ENCODE data around the gene NDUFAF2. TPM values are rescaled to one million over a fixed set of nuclear protein-coding genes. Genes with fewer than 3 reads are reported as not detected.

Gene NDUFAF2
- total and polyA plus RNA-seq, 10 of the 15 experiments (the other 5 are each of a cell fraction or from before 2014, with no cell fraction given): 22.4 to 121 (median 65.3) TPM

DNA sequence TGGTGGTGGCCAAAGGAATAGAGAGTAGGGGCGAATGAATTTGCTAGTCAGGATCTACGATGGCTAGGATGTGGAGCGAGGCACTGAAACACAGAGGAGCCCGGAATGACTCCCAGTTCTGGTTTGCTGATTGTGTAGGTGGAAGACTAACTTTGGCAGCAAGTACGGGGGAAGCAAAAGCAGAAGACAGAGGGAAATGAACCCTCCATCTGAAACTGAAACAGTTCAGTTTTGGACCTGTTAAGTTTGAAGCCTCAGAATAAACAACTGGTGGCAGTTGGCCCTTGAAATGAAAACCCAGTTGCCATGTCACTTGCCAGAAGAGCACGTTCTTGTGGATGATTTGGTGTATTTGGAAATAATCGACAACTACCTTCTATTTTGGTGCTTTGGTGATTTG is 232.7 kb downstream of the NDUFAF2 start (continued):
- TF ChIP-seq, protein P1, sequence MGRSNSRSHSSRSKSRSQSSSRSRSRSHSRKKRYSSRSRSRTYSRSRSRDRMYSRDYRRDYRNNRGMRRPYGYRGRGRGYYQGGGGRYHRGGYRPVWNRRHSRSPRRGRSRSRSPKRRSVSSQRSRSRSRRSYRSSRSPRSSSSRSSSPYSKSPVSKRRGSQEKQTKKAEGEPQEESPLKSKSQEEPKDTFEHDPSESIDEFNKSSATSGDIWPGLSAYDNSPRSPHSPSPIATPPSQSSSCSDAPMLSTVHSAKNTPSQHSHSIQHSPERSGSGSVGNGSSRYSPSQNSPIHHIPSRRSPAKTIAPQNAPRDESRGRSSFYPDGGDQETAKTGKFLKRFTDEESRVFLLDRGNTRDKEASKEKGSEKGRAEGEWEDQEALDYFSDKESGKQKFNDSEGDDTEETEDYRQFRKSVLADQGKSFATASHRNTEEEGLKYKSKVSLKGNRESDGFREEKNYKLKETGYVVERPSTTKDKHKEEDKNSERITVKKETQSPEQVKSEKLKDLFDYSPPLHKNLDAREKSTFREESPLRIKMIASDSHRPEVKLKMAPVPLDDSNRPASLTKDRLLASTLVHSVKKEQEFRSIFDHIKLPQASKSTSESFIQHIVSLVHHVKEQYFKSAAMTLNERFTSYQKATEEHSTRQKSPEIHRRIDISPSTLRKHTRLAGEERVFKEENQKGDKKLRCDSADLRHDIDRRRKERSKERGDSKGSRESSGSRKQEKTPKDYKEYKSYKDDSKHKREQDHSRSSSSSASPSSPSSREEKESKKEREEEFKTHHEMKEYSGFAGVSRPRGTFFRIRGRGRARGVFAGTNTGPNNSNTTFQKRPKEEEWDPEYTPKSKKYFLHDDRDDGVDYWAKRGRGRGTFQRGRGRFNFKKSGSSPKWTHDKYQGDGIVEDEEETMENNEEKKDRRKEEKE (IDR thresholded peaks at IDR 0.05): no peak
- TF ChIP-seq, protein P2, sequence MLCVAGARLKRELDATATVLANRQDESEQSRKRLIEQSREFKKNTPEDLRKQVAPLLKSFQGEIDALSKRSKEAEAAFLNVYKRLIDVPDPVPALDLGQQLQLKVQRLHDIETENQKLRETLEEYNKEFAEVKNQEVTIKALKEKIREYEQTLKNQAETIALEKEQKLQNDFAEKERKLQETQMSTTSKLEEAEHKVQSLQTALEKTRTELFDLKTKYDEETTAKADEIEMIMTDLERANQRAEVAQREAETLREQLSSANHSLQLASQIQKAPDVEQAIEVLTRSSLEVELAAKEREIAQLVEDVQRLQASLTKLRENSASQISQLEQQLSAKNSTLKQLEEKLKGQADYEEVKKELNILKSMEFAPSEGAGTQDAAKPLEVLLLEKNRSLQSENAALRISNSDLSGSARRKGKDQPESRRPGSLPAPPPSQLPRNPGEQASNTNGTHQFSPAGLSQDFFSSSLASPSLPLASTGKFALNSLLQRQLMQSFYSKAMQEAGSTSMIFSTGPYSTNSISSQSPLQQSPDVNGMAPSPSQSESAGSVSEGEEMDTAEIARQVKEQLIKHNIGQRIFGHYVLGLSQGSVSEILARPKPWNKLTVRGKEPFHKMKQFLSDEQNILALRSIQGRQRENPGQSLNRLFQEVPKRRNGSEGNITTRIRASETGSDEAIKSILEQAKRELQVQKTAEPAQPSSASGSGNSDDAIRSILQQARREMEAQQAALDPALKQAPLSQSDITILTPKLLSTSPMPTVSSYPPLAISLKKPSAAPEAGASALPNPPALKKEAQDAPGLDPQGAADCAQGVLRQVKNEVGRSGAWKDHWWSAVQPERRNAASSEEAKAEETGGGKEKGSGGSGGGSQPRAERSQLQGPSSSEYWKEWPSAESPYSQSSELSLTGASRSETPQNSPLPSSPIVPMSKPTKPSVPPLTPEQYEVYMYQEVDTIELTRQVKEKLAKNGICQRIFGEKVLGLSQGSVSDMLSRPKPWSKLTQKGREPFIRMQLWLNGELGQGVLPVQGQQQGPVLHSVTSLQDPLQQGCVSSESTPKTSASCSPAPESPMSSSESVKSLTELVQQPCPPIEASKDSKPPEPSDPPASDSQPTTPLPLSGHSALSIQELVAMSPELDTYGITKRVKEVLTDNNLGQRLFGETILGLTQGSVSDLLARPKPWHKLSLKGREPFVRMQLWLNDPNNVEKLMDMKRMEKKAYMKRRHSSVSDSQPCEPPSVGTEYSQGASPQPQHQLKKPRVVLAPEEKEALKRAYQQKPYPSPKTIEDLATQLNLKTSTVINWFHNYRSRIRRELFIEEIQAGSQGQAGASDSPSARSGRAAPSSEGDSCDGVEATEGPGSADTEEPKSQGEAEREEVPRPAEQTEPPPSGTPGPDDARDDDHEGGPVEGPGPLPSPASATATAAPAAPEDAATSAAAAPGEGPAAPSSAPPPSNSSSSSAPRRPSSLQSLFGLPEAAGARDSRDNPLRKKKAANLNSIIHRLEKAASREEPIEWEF (IDR thresholded peaks at IDR 0.05; ENCODE audit: insufficient replicate concordance, low read depth, low read length): no peak
- TF ChIP-seq CHD1 (IDR thresholded peaks at IDR 0.05; ENCODE audit: low read depth, low read length) (no peak), POLR2AphosphoS2 (IDR thresholded peaks at IDR 0.05; ENCODE audit: low read depth, low read length) (no peak), RAD51 (IDR thresholded peaks at IDR 0.05) (no peak), IKZF1 (conservative IDR thresholded peaks at IDR 0.05) (peak; percentile 77), BHLHE40 (IDR thresholded peaks at IDR 0.05; ENCODE audit: borderline replicate concordance in 1 of 2, low read depth in 2 of 2, low read length in 1 of 2) (peak; percentile 6 to 19; a peak in 1 of 4 replicates), NFIC (IDR thresholded peaks at IDR 0.05; ENCODE audit: low read depth, low read length) (peak; percentile 27; the same call in 1 of the 2 replicates), LARP7 (IDR thresholded peaks at IDR 0.05) (no peak), CBX3 (IDR thresholded peaks at IDR 0.05; ENCODE audit: borderline replicate concordance, low read depth) (no peak), RAD21 (IDR thresholded peaks at IDR 0.05; ENCODE audit: insufficient read depth, low read depth, low read length) (no peak), STAT3 (IDR thresholded peaks at IDR 0.05; ENCODE audit: low read depth, low read length) (no peak), RUNX3 (IDR thresholded peaks at IDR 0.05; ENCODE audit: low read length) (peak; percentile 38; the same call in 1 of the 2 replicates), JUNB (IDR thresholded peaks at IDR 0.05) (peak; percentile 19; the same call in 1 of the 2 replicates), ZNF207 (IDR thresholded peaks at IDR 0.05; ENCODE audit: borderline replicate concordance) (no peak), BCL11A (IDR thresholded peaks at IDR 0.05; ENCODE audit: low read depth, low read length) (peak; percentile 40; the same call in 1 of the 2 replicates), NR2C2 (IDR thresholded peaks at IDR 0.05; ENCODE audit: borderline replicate concordance, control insufficient read depth, insufficient read length, low read depth) (no peak), SREBF1 (IDR thresholded peaks at IDR 0.05; ENCODE audit: low read length) (no peak), TARDBP (IDR thresholded peaks at IDR 0.05; ENCODE audit: borderline replicate concordance) (no peak), EZH2 (IDR thresholded peaks at IDR 0.05; ENCODE audit: borderline replicate concordance, control insufficient read depth, low read depth, low read length) (no peak)
- TF ChIP-seq, protein P3, sequence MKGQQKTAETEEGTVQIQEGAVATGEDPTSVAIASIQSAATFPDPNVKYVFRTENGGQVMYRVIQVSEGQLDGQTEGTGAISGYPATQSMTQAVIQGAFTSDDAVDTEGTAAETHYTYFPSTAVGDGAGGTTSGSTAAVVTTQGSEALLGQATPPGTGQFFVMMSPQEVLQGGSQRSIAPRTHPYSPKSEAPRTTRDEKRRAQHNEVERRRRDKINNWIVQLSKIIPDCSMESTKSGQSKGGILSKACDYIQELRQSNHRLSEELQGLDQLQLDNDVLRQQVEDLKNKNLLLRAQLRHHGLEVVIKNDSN (IDR thresholded peaks at IDR 0.05; ENCODE audit: borderline replicate concordance, extremely low read length, insufficient read depth, low read depth, low read length): no peak
- TF ChIP-seq, protein P4, sequence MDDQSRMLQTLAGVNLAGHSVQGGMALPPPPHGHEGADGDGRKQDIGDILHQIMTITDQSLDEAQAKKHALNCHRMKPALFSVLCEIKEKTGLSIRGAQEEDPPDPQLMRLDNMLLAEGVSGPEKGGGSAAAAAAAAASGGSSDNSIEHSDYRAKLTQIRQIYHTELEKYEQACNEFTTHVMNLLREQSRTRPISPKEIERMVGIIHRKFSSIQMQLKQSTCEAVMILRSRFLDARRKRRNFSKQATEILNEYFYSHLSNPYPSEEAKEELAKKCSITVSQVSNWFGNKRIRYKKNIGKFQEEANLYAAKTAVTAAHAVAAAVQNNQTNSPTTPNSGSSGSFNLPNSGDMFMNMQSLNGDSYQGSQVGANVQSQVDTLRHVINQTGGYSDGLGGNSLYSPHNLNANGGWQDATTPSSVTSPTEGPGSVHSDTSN (IDR thresholded peaks at IDR 0.05; ENCODE audit: insufficient replicate concordance, low read depth, low read length): no peak
